ENCODE measurements around the gene ZNF563. TPM values are rescaled to one million over a fixed set of nuclear protein-coding genes. Genes with fewer than 3 reads are reported as not detected.

ZNF563 gene
- total RNA-seq, 1 donor from 2014 or later = not detected

GRCh38 chr19:12287958-12288500 is 45.4 kb downstream of the ZNF563 start:
- no peak overlapping the region for H3K27ac Mint-ChIP-seq (ENCODE audit: unreplicated experiment)
- H3K9me3 ChIP-seq (ENCODE audit: insufficient read depth, low read depth, low read length) = no peaks in the 10 kb centered on the region
- H3K36me3 ChIP-seq (ENCODE audit: insufficient read depth, low read length) = no peaks in the 10 kb centered on the region
- peaks cover 9% of the 10 kb centered on the region for H3K9me3 Mint-ChIP-seq (ENCODE audit: unreplicated experiment)
- DNase-seq (ENCODE audit: low read depth) (no peak), FAIRE-seq (no peak)
- H3K4me3 Mint-ChIP-seq (ENCODE audit: unreplicated experiment) = no peak overlapping the region
- TF ChIP-seq EZH2 (IDR thresholded peaks at IDR 0.05; ENCODE audit: insufficient read depth, low read length) (no peak), CTCF (IDR thresholded peaks at IDR 0.05; ENCODE audit: insufficient read depth, low read depth, low read length) (no peak)
- H3K27me3 ChIP-seq (ENCODE audit: insufficient read depth, low read length) = no peaks in the 10 kb centered on the region
- H3K9ac ChIP-seq (ENCODE audit: low read length) = no peak overlapping the region
- no peaks in the 10 kb centered on the region for H3K36me3 Mint-ChIP-seq (ENCODE audit: low read depth, unreplicated experiment)
- H3K79me2 ChIP-seq (ENCODE audit: insufficient read depth, low read length) = peaks cover 59% of the 10 kb centered on the region
- H3K4me1 ChIP-seq (ENCODE audit: insufficient read depth, low read length) = peaks cover 4% of the 10 kb centered on the region
- no peak overlapping the region for H3K4me2 ChIP-seq (ENCODE audit: low read length)
- H3K4me3 ChIP-seq (ENCODE audit: insufficient read depth, low read depth, low read length) = no peak overlapping the region
- no peak overlapping the region for H3K27ac ChIP-seq (ENCODE audit: low read depth, low read length)
- H2AFZ ChIP-seq (ENCODE audit: low read depth, low read length) = no peak overlapping the region
- H3K27me3 Mint-ChIP-seq (ENCODE audit: low read depth, unreplicated experiment) = no peaks in the 10 kb centered on the region
- H3K4me1 Mint-ChIP-seq (ENCODE audit: low read depth, unreplicated experiment) = no peaks in the 10 kb centered on the region
- peaks cover under 1% of the 10 kb centered on the region for H4K20me1 ChIP-seq (ENCODE audit: insufficient read depth, low read length)

DNA sequence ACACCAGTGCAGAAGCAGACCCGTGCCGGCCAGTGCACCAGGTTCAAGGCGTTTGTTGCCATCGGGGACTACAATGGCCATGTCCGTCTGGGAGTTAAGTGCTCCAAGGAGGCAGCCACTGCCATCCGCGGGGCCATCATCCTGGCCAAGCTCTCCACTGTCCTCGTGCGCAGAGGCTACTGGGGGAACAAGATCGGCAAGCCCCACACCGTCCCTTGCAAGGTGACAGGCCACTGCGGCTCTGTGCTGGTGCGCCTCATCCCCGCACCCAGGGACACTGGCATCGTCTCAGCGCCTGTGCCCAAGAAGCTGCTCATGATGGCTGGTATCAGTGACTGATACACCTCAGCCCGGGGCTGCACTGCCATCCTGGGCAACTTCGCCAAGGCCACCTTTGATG is 48.8 kb downstream of the ZNF563 start:
- H3K27me3 Mint-ChIP-seq (ENCODE audit: low read depth, unreplicated experiment) = no peaks in the 10 kb centered on the region
- H3K9me3 Mint-ChIP-seq (ENCODE audit: unreplicated experiment) = peaks cover 7% of the 10 kb centered on the region
- H3K36me3 Mint-ChIP-seq (ENCODE audit: low read depth, unreplicated experiment) = no peaks in the 10 kb centered on the region
- H3K4me1 ChIP-seq (ENCODE audit: insufficient read depth, low read length) = peaks cover 4% of the 10 kb centered on the region
- no peaks in the 10 kb centered on the region for H3K27me3 ChIP-seq (ENCODE audit: insufficient read depth, low read length)
- H3K79me2 ChIP-seq (ENCODE audit: insufficient read depth, low read length) = peaks cover 65% of the 10 kb centered on the region
- DNase-seq (ENCODE audit: low read depth) (no peak), FAIRE-seq (no peak)
- no peak overlapping the region for H2AFZ ChIP-seq (ENCODE audit: low read depth, low read length)
- H3K36me3 ChIP-seq (ENCODE audit: insufficient read depth, low read length) = no peaks in the 10 kb centered on the region
- TF ChIP-seq CTCF (IDR thresholded peaks at IDR 0.05; ENCODE audit: insufficient read depth, low read depth, low read length) (no peak), EZH2 (IDR thresholded peaks at IDR 0.05; ENCODE audit: insufficient read depth, low read length) (no peak)
- H3K4me3 Mint-ChIP-seq (ENCODE audit: unreplicated experiment) = no peak overlapping the region
- H3K4me2 ChIP-seq (ENCODE audit: low read length) = no peak overlapping the region
- H3K27ac Mint-ChIP-seq (ENCODE audit: unreplicated experiment) = no peak overlapping the region
- H3K9me3 ChIP-seq (ENCODE audit: insufficient read depth, low read depth, low read length) = peaks cover 6% of the 10 kb centered on the region
- H3K9ac ChIP-seq (ENCODE audit: low read length) = no peak overlapping the region
- H3K4me3 ChIP-seq (ENCODE audit: insufficient read depth, low read depth, low read length) = no peak overlapping the region
- no peaks in the 10 kb centered on the region for H3K4me1 Mint-ChIP-seq (ENCODE audit: low read depth, unreplicated experiment)
- no peak overlapping the region for H3K27ac ChIP-seq (ENCODE audit: low read depth, low read length)
- H4K20me1 ChIP-seq (ENCODE audit: insufficient read depth, low read length) = no peaks in the 10 kb centered on the region

DNA sequence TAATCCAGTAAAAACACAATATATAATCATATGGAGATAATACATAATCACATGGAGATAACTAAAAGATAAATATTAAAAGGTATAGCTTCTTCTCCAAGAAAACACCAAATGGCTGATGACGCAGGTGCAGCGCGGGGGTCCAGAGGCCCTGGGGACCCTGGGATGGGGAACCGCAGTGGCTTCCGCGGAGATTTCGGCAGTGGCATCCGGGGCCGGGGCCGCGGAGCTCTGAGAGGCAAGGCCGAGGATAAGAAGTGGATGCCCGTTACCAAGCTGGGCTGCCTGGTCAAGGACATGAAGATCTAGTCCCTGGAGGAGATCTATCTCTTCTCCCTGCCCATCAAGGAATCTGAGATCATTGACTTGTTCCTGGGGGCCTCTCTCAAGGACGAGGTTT is 49.2 kb downstream of the ZNF563 start:
- Mint-ChIP-seq H3K9me3 (ENCODE audit: unreplicated experiment) (peaks cover 7% of the 10 kb centered on the region), H3K4me1 (ENCODE audit: low read depth, unreplicated experiment) (no peaks in the 10 kb centered on the region), H3K27ac (ENCODE audit: unreplicated experiment) (no peak overlapping the region), H3K4me3 (ENCODE audit: unreplicated experiment) (no peak overlapping the region), H3K27me3 (ENCODE audit: low read depth, unreplicated experiment) (no peaks in the 10 kb centered on the region), H3K36me3 (ENCODE audit: low read depth, unreplicated experiment) (no peaks in the 10 kb centered on the region)
- Histone ChIP-seq H3K4me2 (ENCODE audit: low read length) (no peak overlapping the region), H3K4me3 (ENCODE audit: insufficient read depth, low read depth, low read length) (no peak overlapping the region), H3K9me3 (ENCODE audit: insufficient read depth, low read depth, low read length) (peaks cover 6% of the 10 kb centered on the region), H3K27ac (ENCODE audit: low read depth, low read length) (no peak overlapping the region), H4K20me1 (ENCODE audit: insufficient read depth, low read length) (no peaks in the 10 kb centered on the region), H3K36me3 (ENCODE audit: insufficient read depth, low read length) (no peaks in the 10 kb centered on the region), H3K27me3 (ENCODE audit: insufficient read depth, low read length) (no peaks in the 10 kb centered on the region), H3K9ac (ENCODE audit: low read length) (no peak overlapping the region), H3K4me1 (ENCODE audit: insufficient read depth, low read length) (peaks cover 3% of the 10 kb centered on the region), H3K79me2 (ENCODE audit: insufficient read depth, low read length) (peaks cover 64% of the 10 kb centered on the region), H2AFZ (ENCODE audit: low read depth, low read length) (no peak overlapping the region)
- DNase-seq (ENCODE audit: low read depth) = no peak
- TF ChIP-seq EZH2 (IDR thresholded peaks at IDR 0.05; ENCODE audit: insufficient read depth, low read length) (no peak), CTCF (IDR thresholded peaks at IDR 0.05; ENCODE audit: insufficient read depth, low read depth, low read length) (no peak)
- no peak for FAIRE-seq
